HG03103 (cell line): ENCODE results near the gene EMILIN2.
"Not testable (repeated sequence)": the region's sequence is repeated elsewhere in the genome, so short reads cannot be mapped to it uniquely, and the experiment has no call there.

ENCODE experiments used
- ATAC-seq: cut with Tn5 transposase; IDR thresholded peaks from one replicate; pipeline ENCODE4 v1.9.1; 2021; ENCODE audit warnings: low read depth; ENCODE audit not compliant: unreplicated experiment

Gene EMILIN2

GRCh38 chr18:2840521-2840920 lies 6.3 kb upstream of the EMILIN2 start:
- no peak for ATAC-seq

GRCh38 chr18:2843146-2843545 lies 3.7 kb upstream of the EMILIN2 start:
- ATAC-seq, result no peak

GRCh38 chr18:2845172-2845571 lies 1.6 kb upstream of the EMILIN2 start:
- no peak for ATAC-seq

GRCh38 chr18:2847317-2848246 lies 776 bp downstream of the EMILIN2 start:
- peak; percentile 34 for ATAC-seq

GRCh38 chr18:2848247-2849246 lies 1.7 kb downstream of the EMILIN2 start:
- no peak for ATAC-seq

- no peak for ATAC-seq
Observed at GRCh38 chr18:2850816-2851215, 4.0 kb downstream of the EMILIN2 start.

- ATAC-seq, result no peak
Observed at GRCh38 chr18:2851771-2852170, 5.0 kb downstream of the EMILIN2 start.

GRCh38 chr18:2852460-2852859 lies 5.7 kb downstream of the EMILIN2 start:
- not testable (repeated sequence) for ATAC-seq

- no peak for ATAC-seq
Observed at GRCh38 chr18:2853173-2853925, 6.5 kb downstream of the EMILIN2 start.

GRCh38 chr18:2853926-2854664 lies 7.3 kb downstream of the EMILIN2 start:
- no peak for ATAC-seq

- no peak for ATAC-seq
Observed at GRCh38 chr18:2854875-2855274, 8.1 kb downstream of the EMILIN2 start.

- ATAC-seq, result no peak
Observed at GRCh38 chr18:2855560-2856350, 8.9 kb downstream of the EMILIN2 start.

- no peak for ATAC-seq
Observed at GRCh38 chr18:2856547-2857170, 9.9 kb downstream of the EMILIN2 start.

- ATAC-seq, result no peak
Observed at GRCh38 chr18:2857491-2858131, 10.8 kb downstream of the EMILIN2 start.

- not testable (repeated sequence) for ATAC-seq
Observed at GRCh38 chr18:2860397-2860796, 13.6 kb downstream of the EMILIN2 start.

GRCh38 chr18:2863997-2864396 lies 17.2 kb downstream of the EMILIN2 start:
- not testable (repeated sequence) for ATAC-seq

GRCh38 chr18:2866465-2866864 lies 19.7 kb downstream of the EMILIN2 start:
- ATAC-seq, result not testable (repeated sequence)

- no peak for ATAC-seq
Observed at GRCh38 chr18:2869207-2869606, 22.4 kb downstream of the EMILIN2 start.
